C4-2B (cell line): ENCODE results near the gene NHERF1.

Experiments used
- CTCF ChIP-seq: fragments of 450-650 bp; conservative IDR thresholded peaks from 2 replicates; pipeline ENCODE4 v1.5.1; 2017; ENCODE audit warnings: mild to moderate bottlenecking
- ZFX ChIP-seq: fragments of 450-650 bp; IDR thresholded peaks from 2 replicates; pipeline ENCODE4 v1.6.1; 2017

GRCh38 chr17:74805591-74805991 lies 57.2 kb downstream of the NHERF1 start:
- no peak for TF ChIP-seq CTCF
- TF ChIP-seq ZFX: no peak
